ENCODE measurements around the gene STEAP2. TPM values are rescaled to one million over a fixed set of nuclear protein-coding genes. Genes with fewer than 3 reads are reported as not detected.

The STEAP2 gene
- total RNA-seq, 2 experiments from 2014 or later, result not detected

- POLR2A ChIA-PET, result interaction anchor here (0.6 kb wide), 1 partner anchor 135 kb away, joined by 3 read pairs; no protein-coding TSS in a partner anchor
- H3K9me2 ChIP-seq (ENCODE audit: insufficient read depth, low read length), result no peaks in the 10 kb centered on the region
- no peak for DNase-seq (ENCODE audit: low spot score)
- H3K27ac ChIP-seq (ENCODE audit: low read depth, low read length, poor library complexity, severe bottlenecking), result no peak overlapping the region
- no peaks in the 10 kb centered on the region for H4K20me1 ChIP-seq (ENCODE audit: insufficient read depth, low read length)
- intact Hi-C loops (cut with micrococcal nuclease; ENCODE audit: unreplicated experiment), result no loop called here
- no peak overlapping the region for H3K4me3 ChIP-seq (ENCODE audit: low read depth, low read length, poor library complexity, severe bottlenecking)
- no peak overlapping the region for H3K4me2 ChIP-seq (ENCODE audit: low read length)
- no peaks in the 10 kb centered on the region for H3K4me1 ChIP-seq (ENCODE audit: insufficient read depth, low read length, poor library complexity, severe bottlenecking)
- BruUV-seq (replicated peaks), result no TSS peak
- 0 out of 2 replicates have a peak, but pooled peaks cover 6% of the 10 kb centered on the region for H3K9me3 ChIP-seq (ENCODE audit: low read length)
- no peaks in the 10 kb centered on the region for H3K79me2 ChIP-seq (ENCODE audit: insufficient read depth, low read depth, low read length)
- TF ChIP-seq CTCF (conservative IDR thresholded peaks at IDR 0.05; ENCODE audit: low read length) (no peak), EZH2phosphoT487 (IDR thresholded peaks at IDR 0.05; ENCODE audit: borderline replicate concordance, low read depth, low read length) (no peak)
- H2AFZ ChIP-seq (ENCODE audit: low read length), result no peak overlapping the region
- H3K36me3 ChIP-seq (ENCODE audit: insufficient read depth, low read length), result no peaks in the 10 kb centered on the region
- CTCF ChIA-PET (ENCODE audit: unreplicated experiment), result no interaction called here
These were observed 45.4 kb upstream of the STEAP2 start for GRCh38 chr7:90166153-90166552.

GRCh38 chr7:90167361-90167760 lies 44.2 kb upstream of the STEAP2 start:
- ChIA-PET CTCF (ENCODE audit: unreplicated experiment) (no interaction called here), POLR2A (no interaction called here)
- Histone ChIP-seq H3K4me2 (ENCODE audit: low read length) (no peak overlapping the region), H2AFZ (ENCODE audit: low read length) (no peak overlapping the region), H4K20me1 (ENCODE audit: insufficient read depth, low read length) (no peaks in the 10 kb centered on the region), H3K79me2 (ENCODE audit: insufficient read depth, low read depth, low read length) (no peaks in the 10 kb centered on the region), H3K9me3 (ENCODE audit: low read length) (0 out of 2 replicates have a peak, but pooled peaks cover 6% of the 10 kb centered on the region), H3K9me2 (ENCODE audit: insufficient read depth, low read length) (no peaks in the 10 kb centered on the region), H3K4me1 (ENCODE audit: insufficient read depth, low read length, poor library complexity, severe bottlenecking) (no peaks in the 10 kb centered on the region), H3K27ac (ENCODE audit: low read depth, low read length, poor library complexity, severe bottlenecking) (no peak overlapping the region), H3K4me3 (ENCODE audit: low read depth, low read length, poor library complexity, severe bottlenecking) (no peak overlapping the region), H3K36me3 (ENCODE audit: insufficient read depth, low read length) (no peaks in the 10 kb centered on the region)
- intact Hi-C loops (cut with micrococcal nuclease; ENCODE audit: unreplicated experiment), result no loop called here
- DNase-seq (ENCODE audit: low spot score), result no peak
- no TSS peak for BruUV-seq (replicated peaks)
- TF ChIP-seq CTCF (conservative IDR thresholded peaks at IDR 0.05; ENCODE audit: low read length) (no peak), EZH2phosphoT487 (IDR thresholded peaks at IDR 0.05; ENCODE audit: borderline replicate concordance, low read depth, low read length) (no peak)

- no TSS peak for BruUV-seq (replicated peaks)
- no peaks in the 10 kb centered on the region for H3K79me2 ChIP-seq (ENCODE audit: insufficient read depth, low read depth, low read length)
- TF ChIP-seq EZH2phosphoT487 (IDR thresholded peaks at IDR 0.05; ENCODE audit: borderline replicate concordance, low read depth, low read length) (no peak), CTCF (conservative IDR thresholded peaks at IDR 0.05; ENCODE audit: low read length) (no peak)
- POLR2A ChIA-PET, result no interaction called here
- intact Hi-C loops (cut with micrococcal nuclease; ENCODE audit: unreplicated experiment), result no loop called here
- no peak overlapping the region for H2AFZ ChIP-seq (ENCODE audit: low read length)
- DNase-seq (ENCODE audit: low spot score), result no peak
- no peaks in the 10 kb centered on the region for H3K36me3 ChIP-seq (ENCODE audit: insufficient read depth, low read length)
- CTCF ChIA-PET (ENCODE audit: unreplicated experiment), result no interaction called here
- H3K4me1 ChIP-seq (ENCODE audit: insufficient read depth, low read length, poor library complexity, severe bottlenecking), result no peaks in the 10 kb centered on the region
- no peaks in the 10 kb centered on the region for H3K9me2 ChIP-seq (ENCODE audit: insufficient read depth, low read length)
- no peak overlapping the region for H3K4me2 ChIP-seq (ENCODE audit: low read length)
- H4K20me1 ChIP-seq (ENCODE audit: insufficient read depth, low read length), result no peaks in the 10 kb centered on the region
- no peak overlapping the region for H3K27ac ChIP-seq (ENCODE audit: low read depth, low read length, poor library complexity, severe bottlenecking)
- 0 out of 2 replicates have a peak, but pooled peaks cover 6% of the 10 kb centered on the region for H3K9me3 ChIP-seq (ENCODE audit: low read length)
- no peak overlapping the region for H3K4me3 ChIP-seq (ENCODE audit: low read depth, low read length, poor library complexity, severe bottlenecking)
These were observed 41.6 kb upstream of the STEAP2 start for GRCh38 chr7:90169891-90170290.
